DND-41 (cell line): ENCODE measurements around the gene CTNNA1.

Source experiments
- ATAC-seq: fragments of 200-7000 bp; cut with Tn5 transposase; 3 replicates; pipeline ENCODE4 v1.9.1; 2021; ENCODE audit warnings: low read depth; ENCODE audit not compliant: insufficient read depth
- DNase-seq: peaks from one replicate; pipeline ENCODE4 v3.0.0-alpha.2; 2020
- H2AFZ ChIP-seq: 2 replicates; pipeline ENCODE4 v1.6.0; 2012; ENCODE audit warnings: low read depth, low read length
- H3K27ac ChIP-seq: 2 replicates; pipeline ENCODE4 v1.5.1; 2012; ENCODE audit warnings: low read length, inconsistent platforms
- H3K27me3 ChIP-seq: fragments of 200-600 bp; sonication (generic); 2 replicates; pipeline ENCODE4 v1.6.0; 2012; ENCODE audit warnings: low read length, mild to moderate bottlenecking, inconsistent platforms; ENCODE audit not compliant: insufficient read depth, poor library complexity
- H3K36me3 ChIP-seq: 2 replicates; pipeline ENCODE4 v1.5.1; 2012; ENCODE audit warnings: low read length, inconsistent platforms; ENCODE audit not compliant: insufficient read depth
- H3K4me1 ChIP-seq: 2 replicates; pipeline ENCODE4 v1.5.1; 2012; ENCODE audit warnings: mild to moderate bottlenecking, low read length; ENCODE audit not compliant: insufficient read depth
- H3K4me2 ChIP-seq: 2 replicates; pipeline ENCODE4 v1.6.0; 2012; ENCODE audit warnings: mild to moderate bottlenecking, moderate library complexity, low read length, inconsistent platforms; ENCODE audit not compliant: insufficient read depth
- H3K4me3 ChIP-seq, 2 experiments: fragments of 200-600 bp in 1 of 2; shearing (Covaris generic) in 1 of 2; 2 replicates each; pipeline ENCODE4 v1.5.1; 2012 to 2016; ENCODE audit warnings: inconsistent platforms in 2 of 2, low read length in 2 of 2, mild to moderate bottlenecking in 2 of 2, low read depth in 1 of 2, moderate library complexity in 1 of 2
- H3K79me2 ChIP-seq: 2 replicates; pipeline ENCODE4 v1.6.0; 2012; ENCODE audit warnings: low read length, inconsistent platforms; ENCODE audit not compliant: insufficient read depth
- H3K9ac ChIP-seq: 2 replicates; pipeline ENCODE4 v1.6.0; 2012; ENCODE audit warnings: low read depth, mild to moderate bottlenecking, inconsistent platforms, low read length, moderate library complexity
- H3K9me3 ChIP-seq: 2 replicates; pipeline ENCODE4 v1.5.1; 2012; ENCODE audit warnings: low read length, moderate library complexity, mild to moderate bottlenecking, inconsistent platforms; ENCODE audit not compliant: insufficient read depth, severe bottlenecking
- H4K20me1 ChIP-seq: 2 replicates; pipeline ENCODE4 v1.6.0; 2012; ENCODE audit warnings: low read length; ENCODE audit not compliant: insufficient read depth
- EZH2 ChIP-seq: IDR thresholded peaks from 3 replicates; pipeline ENCODE4 v1.6.1; 2012; ENCODE audit warnings: borderline replicate concordance, low read depth, mild to moderate bottlenecking, moderate library complexity, low read length, inconsistent platforms; ENCODE audit not compliant: severe bottlenecking
- TF ChIP-seq, protein P1 (sequence below): IDR thresholded peaks from 2 replicates; pipeline ENCODE4 v1.5.1; 2012; ENCODE audit warnings: borderline replicate concordance, low read length, moderate library complexity, mild to moderate bottlenecking; ENCODE audit not compliant: poor library complexity, severe bottlenecking; ENCODE audit errors: extremely low read depth

The CTNNA1 gene

DNA sequence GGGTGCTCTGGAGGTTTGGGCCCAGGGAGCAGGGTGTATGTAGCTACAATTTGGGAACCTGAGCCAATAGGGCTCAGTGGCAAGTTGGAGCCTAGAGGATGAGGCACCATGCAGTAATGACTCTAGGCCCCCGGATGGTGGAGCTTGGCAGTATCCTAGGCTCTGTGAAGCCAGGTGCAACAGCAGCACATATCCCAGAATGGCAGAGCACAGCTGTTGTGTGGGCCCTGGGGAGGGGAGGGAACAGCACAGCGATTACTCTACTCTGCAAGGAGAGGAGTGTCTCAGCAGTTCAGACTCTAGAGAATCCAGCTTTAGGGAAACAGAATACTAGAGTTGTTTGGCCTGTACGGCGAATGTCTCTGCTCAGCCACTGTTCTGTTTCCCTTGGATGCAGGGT, 65.9 kb downstream of the CTNNA1 start:
- Histone ChIP-seq H2AFZ (no peak overlapping the region), H3K4me3 (no peak overlapping the region), H3K36me3 (no peaks in the 10 kb centered on the region), H3K9ac (no peak overlapping the region), H3K27me3 (no peaks in the 10 kb centered on the region), H3K9me3 (no peaks in the 10 kb centered on the region), H3K79me2 (no peaks in the 10 kb centered on the region), H3K27ac (no peak overlapping the region), H3K4me1 (no peaks in the 10 kb centered on the region), H3K4me2 (no peak overlapping the region), H4K20me1 (no peaks in the 10 kb centered on the region)
- TF ChIP-seq, protein P1, sequence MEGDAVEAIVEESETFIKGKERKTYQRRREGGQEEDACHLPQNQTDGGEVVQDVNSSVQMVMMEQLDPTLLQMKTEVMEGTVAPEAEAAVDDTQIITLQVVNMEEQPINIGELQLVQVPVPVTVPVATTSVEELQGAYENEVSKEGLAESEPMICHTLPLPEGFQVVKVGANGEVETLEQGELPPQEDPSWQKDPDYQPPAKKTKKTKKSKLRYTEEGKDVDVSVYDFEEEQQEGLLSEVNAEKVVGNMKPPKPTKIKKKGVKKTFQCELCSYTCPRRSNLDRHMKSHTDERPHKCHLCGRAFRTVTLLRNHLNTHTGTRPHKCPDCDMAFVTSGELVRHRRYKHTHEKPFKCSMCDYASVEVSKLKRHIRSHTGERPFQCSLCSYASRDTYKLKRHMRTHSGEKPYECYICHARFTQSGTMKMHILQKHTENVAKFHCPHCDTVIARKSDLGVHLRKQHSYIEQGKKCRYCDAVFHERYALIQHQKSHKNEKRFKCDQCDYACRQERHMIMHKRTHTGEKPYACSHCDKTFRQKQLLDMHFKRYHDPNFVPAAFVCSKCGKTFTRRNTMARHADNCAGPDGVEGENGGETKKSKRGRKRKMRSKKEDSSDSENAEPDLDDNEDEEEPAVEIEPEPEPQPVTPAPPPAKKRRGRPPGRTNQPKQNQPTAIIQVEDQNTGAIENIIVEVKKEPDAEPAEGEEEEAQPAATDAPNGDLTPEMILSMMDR: no peak
- no peak for TF ChIP-seq EZH2
- DNase-seq: no peak
- no peak for ATAC-seq

DNA sequence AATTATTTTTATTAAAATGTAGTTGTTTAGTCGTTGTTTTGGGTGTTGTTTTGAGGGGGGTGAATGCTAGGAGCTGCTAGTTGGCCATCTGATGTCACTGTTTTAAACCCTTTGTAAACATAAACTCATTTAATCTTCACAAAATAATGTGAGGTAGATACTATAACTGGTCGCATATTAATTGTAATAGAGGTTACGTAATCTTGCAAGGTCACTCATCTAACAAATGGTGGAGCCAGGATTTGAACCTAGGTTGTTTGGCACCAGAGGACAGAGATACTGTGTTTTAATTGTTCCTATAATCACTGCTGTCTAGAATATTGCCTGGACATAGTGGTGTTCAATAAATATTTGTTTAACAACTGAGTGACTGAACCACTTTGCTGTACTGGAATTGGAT, 67.5 kb downstream of the CTNNA1 start:
- no peaks in the 10 kb centered on the region for H3K79me2 ChIP-seq
- no peak overlapping the region for H3K4me2 ChIP-seq
- H3K9ac ChIP-seq: no peak overlapping the region
- no peak overlapping the region for H3K27ac ChIP-seq
- no peaks in the 10 kb centered on the region for H3K36me3 ChIP-seq
- ATAC-seq (no peak), DNase-seq (no peak)
- H2AFZ ChIP-seq: no peak overlapping the region
- no peaks in the 10 kb centered on the region for H4K20me1 ChIP-seq
- no peak overlapping the region for H3K4me3 ChIP-seq
- H3K4me1 ChIP-seq: peaks cover 8% of the 10 kb centered on the region
- no peak for TF ChIP-seq EZH2
- TF ChIP-seq, protein P1: no peak
- H3K9me3 ChIP-seq: no peaks in the 10 kb centered on the region
- H3K27me3 ChIP-seq: no peaks in the 10 kb centered on the region

DNA sequence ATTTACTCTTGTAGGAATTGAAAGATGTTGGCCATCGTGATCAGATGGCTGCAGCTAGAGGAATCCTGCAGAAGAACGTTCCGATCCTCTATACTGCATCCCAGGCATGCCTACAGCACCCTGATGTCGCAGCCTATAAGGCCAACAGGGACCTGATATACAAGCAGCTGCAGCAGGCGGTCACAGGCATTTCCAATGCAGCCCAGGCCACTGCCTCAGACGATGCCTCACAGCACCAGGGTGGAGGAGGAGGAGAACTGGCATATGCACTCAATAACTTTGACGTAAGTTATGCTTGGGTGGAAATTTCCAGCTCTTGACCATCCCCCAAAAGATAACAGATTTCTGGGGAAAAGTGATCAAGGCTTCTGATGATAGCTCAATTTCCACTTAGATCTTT, 71.3 kb downstream of the CTNNA1 start:
- DNase-seq (no peak), ATAC-seq (no peak)
- Histone ChIP-seq H3K79me2 (no peaks in the 10 kb centered on the region), H3K9me3 (no peaks in the 10 kb centered on the region), H3K27ac (no peak overlapping the region), H3K4me1 (peaks cover 10% of the 10 kb centered on the region), H3K36me3 (no peaks in the 10 kb centered on the region), H3K27me3 (no peaks in the 10 kb centered on the region), H2AFZ (no peak overlapping the region), H4K20me1 (no peaks in the 10 kb centered on the region), H3K4me3 (no peak overlapping the region), H3K9ac (no peak overlapping the region), H3K4me2 (no peak overlapping the region)
- TF ChIP-seq, protein P1: no peak
- no peak for TF ChIP-seq EZH2
